ENCODE results near the gene RIOX2.

RIOX2 gene

GRCh38 chr3:97954228-97954827 is 17.9 kb downstream of the RIOX2 start:
- DNase-seq (ENCODE audit: low read depth), result no peak

- DNase-seq (ENCODE audit: low read depth), result no peak
These were observed 19.4 kb downstream of the RIOX2 start for GRCh38 chr3:97952872-97953271.

DNA sequence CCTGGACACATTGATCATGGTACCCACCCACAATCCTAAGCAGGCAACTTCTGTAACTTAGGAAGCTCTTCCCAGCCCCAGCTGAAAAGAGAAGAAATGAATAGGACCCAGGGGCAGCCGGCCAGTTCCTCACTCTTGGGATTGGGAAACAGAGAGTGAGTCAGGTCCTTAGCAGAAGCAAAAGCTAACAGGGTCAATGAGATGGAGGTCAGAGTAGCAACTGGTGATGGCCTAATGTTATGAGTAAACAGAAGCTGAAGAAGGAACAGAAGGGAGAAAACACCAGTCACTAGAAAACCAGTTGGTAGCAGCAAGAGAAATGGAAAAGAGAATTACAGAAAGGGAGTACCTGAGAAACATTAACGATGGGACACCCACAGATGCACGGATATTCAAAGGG is 20.0 kb downstream of the RIOX2 start:
- peak; percentile 76 for DNase-seq (ENCODE audit: low read depth)

DNA sequence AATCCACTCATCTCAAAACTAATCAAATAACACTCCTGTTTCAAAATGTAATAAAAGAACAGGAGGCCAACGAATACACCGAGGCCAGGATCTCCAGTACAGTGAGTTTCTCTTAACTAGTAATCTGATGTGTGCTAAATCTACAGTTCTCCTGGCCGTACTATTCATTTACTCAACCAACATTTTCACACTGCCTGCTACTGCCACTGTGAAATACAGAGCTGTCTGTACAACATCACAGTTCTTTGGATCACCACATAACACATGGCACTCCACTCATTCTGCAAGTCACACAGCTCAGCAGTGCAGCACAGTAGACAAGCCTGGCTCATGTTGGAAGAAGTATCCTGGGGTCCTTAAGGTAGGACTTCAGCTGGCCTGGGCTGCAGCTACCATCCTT is 21.9 kb downstream of the RIOX2 start:
- no peak for DNase-seq (ENCODE audit: low read depth)

GRCh38 chr3:97949743-97950142 is 22.5 kb downstream of the RIOX2 start:
- DNase-seq (ENCODE audit: low read depth), result no peak

- DNase-seq (ENCODE audit: low read depth), result no peak
These were observed 23.1 kb downstream of the RIOX2 start for GRCh38 chr3:97949110-97949485.

DNA sequence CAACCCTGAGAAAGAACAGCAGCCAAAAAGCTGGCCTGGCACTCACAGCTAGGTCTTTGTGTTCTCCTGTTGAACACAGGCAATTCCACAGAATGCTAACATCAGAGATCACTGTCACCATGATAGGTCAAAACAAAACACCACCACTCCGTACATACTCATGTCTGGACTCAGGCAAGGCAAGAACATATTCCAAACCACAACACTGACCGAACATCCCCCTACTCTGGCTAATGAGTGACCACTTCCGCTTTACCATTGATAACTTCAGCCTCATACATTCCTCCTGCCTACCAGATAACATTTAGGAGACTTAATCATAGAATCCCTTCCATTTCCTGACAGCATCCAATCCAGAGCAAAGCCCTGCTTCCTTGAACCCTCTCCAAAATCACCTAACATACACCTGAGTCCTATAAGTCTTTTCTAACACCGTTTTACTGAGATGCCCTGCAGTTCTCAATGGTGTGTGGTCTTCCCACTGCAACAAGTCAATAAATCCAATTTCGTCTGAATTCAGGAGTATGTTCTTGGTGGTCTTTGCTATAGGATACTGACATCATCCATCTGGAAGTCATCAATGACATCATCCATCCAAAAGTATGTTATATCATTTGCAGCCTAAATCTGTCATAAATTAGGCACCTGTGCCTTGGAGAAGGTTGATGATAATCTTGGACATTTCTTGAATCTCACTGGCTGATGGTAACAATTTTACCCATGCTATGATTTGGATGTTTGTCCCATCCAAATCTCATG is 23.7 kb downstream of the RIOX2 start:
- DNase-seq (ENCODE audit: low read depth), result no peak

GRCh38 chr3:97942801-97943546 is 29.3 kb downstream of the RIOX2 start:
- no peak for DNase-seq (ENCODE audit: low read depth)

- no peak for DNase-seq (ENCODE audit: low read depth)
These were observed 32.2 kb downstream of the RIOX2 start for GRCh38 chr3:97940034-97940433.

DNA sequence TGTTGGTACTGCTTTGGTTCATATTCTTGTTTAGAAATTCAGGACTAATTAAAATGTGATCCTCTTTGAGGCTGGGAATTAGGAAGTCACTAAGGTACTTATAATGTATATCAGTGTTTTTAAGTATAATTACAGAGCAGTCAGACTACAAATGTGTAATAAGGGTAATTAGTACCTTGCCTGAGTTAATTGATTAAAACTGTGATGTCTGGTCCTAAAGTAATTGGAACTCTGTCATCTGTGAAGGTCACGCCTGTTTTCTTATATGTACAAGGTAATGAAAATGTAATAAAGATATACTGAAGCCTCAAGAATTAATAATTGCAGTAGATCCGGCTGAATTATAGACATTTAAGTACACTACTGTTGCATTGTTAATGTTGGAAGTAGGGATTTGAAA is 32.8 kb downstream of the RIOX2 start:
- DNase-seq (ENCODE audit: low read depth), result no peak

DNA sequence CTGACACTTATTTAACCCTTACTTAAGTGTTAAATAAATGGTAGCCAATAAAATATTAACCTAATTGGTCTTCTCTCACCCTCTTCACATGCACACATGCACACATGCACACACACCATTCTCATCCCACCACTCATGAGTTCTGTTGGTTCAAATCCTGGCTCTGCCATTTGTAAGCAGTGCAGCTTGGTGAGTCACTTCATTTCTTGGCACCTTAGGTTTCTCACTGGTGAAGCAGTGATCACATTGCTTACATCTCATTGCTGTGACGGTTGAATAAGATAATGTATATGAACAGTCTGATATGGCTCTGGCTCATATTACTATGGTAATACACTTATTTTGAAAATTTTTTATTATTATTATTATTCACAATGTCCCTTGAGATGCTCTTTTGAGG is 33.8 kb downstream of the RIOX2 start:
- DNase-seq (ENCODE audit: low read depth), result no peak

DNA sequence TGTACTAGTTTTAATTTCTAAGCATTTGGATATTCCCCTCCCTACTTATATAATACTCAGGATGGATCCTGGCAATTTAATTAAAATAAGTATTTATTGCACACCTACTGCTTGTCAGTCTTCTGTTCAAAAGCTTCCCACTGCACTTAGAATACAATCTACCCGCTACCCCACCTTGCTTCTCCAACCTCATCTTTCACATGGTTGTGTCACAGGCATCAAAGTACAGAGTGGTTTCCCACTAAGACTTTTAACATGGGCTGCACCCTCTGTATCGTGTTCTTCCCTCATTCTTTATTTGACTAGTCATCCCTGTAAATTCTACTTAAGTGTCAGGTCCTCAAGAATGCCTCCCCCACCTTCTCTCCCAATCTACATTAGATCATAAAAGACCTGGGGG is 35.0 kb downstream of the RIOX2 start:
- DNase-seq (ENCODE audit: low read depth), result no peak

GRCh38 chr3:97935842-97936241 is 36.4 kb downstream of the RIOX2 start:
- no peak for DNase-seq (ENCODE audit: low read depth)

- DNase-seq (ENCODE audit: low read depth), result no peak
These were observed 37.1 kb downstream of the RIOX2 start for GRCh38 chr3:97934980-97935695.

GRCh38 chr3:97932387-97932801 is 39.8 kb downstream of the RIOX2 start:
- DNase-seq (ENCODE audit: low read depth), result no peak

DNA sequence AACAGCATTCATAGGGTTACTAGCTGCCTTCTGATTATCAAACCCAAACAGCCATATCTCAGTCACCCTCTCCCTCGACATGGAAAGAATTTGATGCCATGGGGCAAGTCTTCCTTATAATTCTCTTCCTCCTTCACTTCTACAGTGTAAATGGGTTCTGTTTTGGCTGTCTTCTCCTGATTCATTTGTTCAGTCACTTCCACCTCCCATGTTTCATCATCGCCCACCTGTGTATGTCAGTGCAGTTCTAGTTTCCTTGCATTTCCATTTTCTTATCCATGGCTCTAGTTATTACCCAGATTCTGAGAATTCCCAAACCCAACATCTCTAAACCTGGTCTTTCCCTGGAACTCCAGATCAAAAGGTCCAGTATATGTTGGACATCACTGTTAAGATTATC is 41.0 kb downstream of the RIOX2 start:
- no peak for DNase-seq (ENCODE audit: low read depth)

DNA sequence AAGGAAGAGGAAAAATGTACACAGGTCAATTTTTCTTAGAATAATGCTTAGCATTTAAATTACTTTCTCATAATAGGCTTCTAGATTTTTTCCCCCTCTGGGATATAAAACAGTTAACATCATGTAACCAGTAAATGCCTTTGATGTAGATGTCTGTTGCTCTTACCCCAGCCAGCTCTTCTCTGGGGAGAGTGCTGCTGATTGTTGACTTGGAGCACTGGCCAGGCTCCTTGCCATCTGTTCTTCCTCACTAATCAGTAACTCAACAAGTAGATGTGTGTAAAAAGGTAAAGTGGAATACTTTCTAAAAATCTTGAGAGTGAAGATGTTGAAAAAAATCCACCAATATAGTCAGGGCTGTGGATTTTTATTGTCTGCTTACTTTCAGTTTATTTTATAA is 42.2 kb downstream of the RIOX2 start:
- no peak for DNase-seq (ENCODE audit: low read depth)

- no peak for DNase-seq (ENCODE audit: low read depth)
These were observed 43.2 kb downstream of the RIOX2 start for GRCh38 chr3:97928986-97929385.

DNA sequence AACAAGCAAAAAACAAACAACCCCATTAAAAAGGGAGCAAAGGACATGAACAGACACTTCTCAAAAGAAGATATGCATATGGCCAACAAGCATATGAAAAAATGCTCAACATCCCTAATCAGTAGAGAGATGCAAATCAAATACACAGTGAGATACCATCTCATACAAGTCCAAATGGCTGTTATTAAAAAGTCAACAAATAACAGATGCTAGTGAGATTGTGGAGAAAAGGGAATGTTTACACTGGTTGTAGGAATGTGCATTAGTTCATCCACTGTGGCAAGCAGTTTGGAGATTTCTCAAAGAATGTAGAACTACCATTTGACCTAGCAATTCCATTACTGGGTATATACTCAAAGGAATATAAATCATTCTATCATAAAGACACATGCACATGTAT is 44.5 kb downstream of the RIOX2 start:
- DNase-seq (ENCODE audit: low read depth), result no peak

DNA sequence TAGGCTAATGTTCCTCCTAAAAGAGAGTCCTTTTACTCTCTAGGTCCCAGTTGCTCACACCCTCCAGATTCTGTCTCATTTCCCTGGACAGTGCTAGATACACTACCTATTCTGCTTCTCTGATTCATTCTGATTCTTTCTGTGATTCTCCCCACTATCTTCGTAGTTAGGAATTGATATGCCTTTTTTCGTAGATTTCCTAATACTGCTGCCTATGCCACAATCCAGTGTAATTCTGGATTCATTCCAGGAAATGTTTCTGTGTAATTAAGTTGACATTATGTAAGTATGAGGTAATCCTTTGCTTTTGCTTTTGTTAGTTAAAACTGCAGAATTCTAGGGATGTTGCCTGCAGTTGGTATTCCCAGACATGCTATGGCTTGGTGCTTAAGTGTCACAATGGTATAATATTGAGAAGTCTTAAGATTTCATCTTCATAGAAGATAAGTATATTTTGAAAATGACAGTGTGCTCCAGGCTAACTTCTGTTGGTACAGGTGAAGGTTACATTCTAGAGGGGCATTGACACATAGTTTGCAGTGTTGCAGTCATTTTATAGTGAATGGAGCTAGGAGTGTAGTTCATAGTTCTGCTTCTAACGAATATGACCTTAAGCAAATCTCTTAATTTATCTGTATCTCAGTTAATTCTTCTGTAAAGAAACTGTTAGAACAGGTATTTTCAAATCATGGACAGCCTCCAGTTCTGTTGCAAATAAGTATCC is 54.3 kb downstream of the RIOX2 start:
- no peak for DNase-seq (ENCODE audit: low read depth)

- no peak for DNase-seq (ENCODE audit: low read depth)
These were observed 55.7 kb downstream of the RIOX2 start for GRCh38 chr3:97916576-97916975.

GRCh38 chr3:97914388-97914787 is 57.8 kb downstream of the RIOX2 start:
- no peak for DNase-seq (ENCODE audit: low read depth)

All from stromal cell of bone marrow (primary cell).